ENCODE measurements around the gene ELMO1.
A peak's percentile ranks its signal among the peaks of the same experiment; 100 is the strongest.

Gene ELMO1

GRCh38 chr7:37284805-37285231 is 163.8 kb downstream of the ELMO1 start:
- H2AFZ ChIP-seq (ENCODE audit: low read depth, low read length): no peak overlapping the region
- peaks cover 17% of the 10 kb centered on the region; the same call in 1 of the 2 replicates for H3K79me2 ChIP-seq (ENCODE audit: insufficient read depth, low read length)
- no peaks in the 10 kb centered on the region for H3K9me3 ChIP-seq (ENCODE audit: insufficient read depth, low read length, severe bottlenecking)
- peak; percentile 35 for DNase-seq
- ATAC-seq (ENCODE audit: insufficient read depth, low read depth): peak; percentile 35; the same call in 1 of the 3 replicates
- peaks cover 16% of the 10 kb centered on the region for H3K4me1 ChIP-seq (ENCODE audit: insufficient read depth, low read length)
- no peak overlapping the region for H3K9ac ChIP-seq (ENCODE audit: low read depth, low read length)
- no peak overlapping the region for H3K4me2 ChIP-seq (ENCODE audit: insufficient read depth, low read length)
- no peaks in the 10 kb centered on the region for H3K36me3 ChIP-seq (ENCODE audit: insufficient read depth, low read length)
- no peak overlapping the region for H3K4me3 ChIP-seq (ENCODE audit: low read depth in 1 of 2, low read length in 2 of 2)
- no peaks in the 10 kb centered on the region for H3K27me3 ChIP-seq (ENCODE audit: insufficient read depth, low read length, poor library complexity)
- H4K20me1 ChIP-seq (ENCODE audit: insufficient read depth, low read length): peaks cover 27% of the 10 kb centered on the region; the same call in 1 of the 2 replicates
- TF ChIP-seq CTCF (IDR thresholded peaks at IDR 0.05; ENCODE audit: borderline replicate concordance, extremely low read depth, low read length, poor library complexity, severe bottlenecking) (peak; percentile 83), EZH2 (IDR thresholded peaks at IDR 0.05; ENCODE audit: borderline replicate concordance, low read depth, low read length, severe bottlenecking) (no peak)
- H3K27ac ChIP-seq (ENCODE audit: low read length): no peak overlapping the region

- Histone ChIP-seq H2AFZ (ENCODE audit: low read depth, low read length) (no peak overlapping the region), H3K27ac (ENCODE audit: low read length) (no peak overlapping the region), H4K20me1 (ENCODE audit: insufficient read depth, low read length) (peaks cover 30% of the 10 kb centered on the region; the same call in 1 of the 2 replicates), H3K9me3 (ENCODE audit: insufficient read depth, low read length, severe bottlenecking) (no peaks in the 10 kb centered on the region), H3K4me1 (ENCODE audit: insufficient read depth, low read length) (peaks cover 16% of the 10 kb centered on the region), H3K79me2 (ENCODE audit: insufficient read depth, low read length) (peaks cover 22% of the 10 kb centered on the region), H3K9ac (ENCODE audit: low read depth, low read length) (no peak overlapping the region), H3K36me3 (ENCODE audit: insufficient read depth, low read length) (no peaks in the 10 kb centered on the region), H3K4me2 (ENCODE audit: insufficient read depth, low read length) (no peak overlapping the region), H3K27me3 (ENCODE audit: insufficient read depth, low read length, poor library complexity) (no peaks in the 10 kb centered on the region), H3K4me3 (ENCODE audit: low read depth in 1 of 2, low read length in 2 of 2) (no peak overlapping the region)
- ATAC-seq (ENCODE audit: insufficient read depth, low read depth): no peak
- TF ChIP-seq CTCF (IDR thresholded peaks at IDR 0.05; ENCODE audit: borderline replicate concordance, extremely low read depth, low read length, poor library complexity, severe bottlenecking) (no peak), EZH2 (IDR thresholded peaks at IDR 0.05; ENCODE audit: borderline replicate concordance, low read depth, low read length, severe bottlenecking) (no peak)
- no peak for DNase-seq
Observed at GRCh38 chr7:37284285-37284684, 164.4 kb downstream of the ELMO1 start.

- ATAC-seq (ENCODE audit: insufficient read depth, low read depth): no peak
- Histone ChIP-seq H3K79me2 (ENCODE audit: insufficient read depth, low read length) (peaks cover 22% of the 10 kb centered on the region), H3K4me2 (ENCODE audit: insufficient read depth, low read length) (no peak overlapping the region), H3K9ac (ENCODE audit: low read depth, low read length) (no peak overlapping the region), H4K20me1 (ENCODE audit: insufficient read depth, low read length) (peaks cover 30% of the 10 kb centered on the region; the same call in 1 of the 2 replicates), H2AFZ (ENCODE audit: low read depth, low read length) (no peak overlapping the region), H3K27me3 (ENCODE audit: insufficient read depth, low read length, poor library complexity) (no peaks in the 10 kb centered on the region), H3K9me3 (ENCODE audit: insufficient read depth, low read length, severe bottlenecking) (no peaks in the 10 kb centered on the region), H3K4me1 (ENCODE audit: insufficient read depth, low read length) (peaks cover 16% of the 10 kb centered on the region), H3K27ac (ENCODE audit: low read length) (no peak overlapping the region), H3K36me3 (ENCODE audit: insufficient read depth, low read length) (no peaks in the 10 kb centered on the region), H3K4me3 (ENCODE audit: low read depth in 1 of 2, low read length in 2 of 2) (no peak overlapping the region)
- DNase-seq: no peak
- TF ChIP-seq CTCF (IDR thresholded peaks at IDR 0.05; ENCODE audit: borderline replicate concordance, extremely low read depth, low read length, poor library complexity, severe bottlenecking) (no peak), EZH2 (IDR thresholded peaks at IDR 0.05; ENCODE audit: borderline replicate concordance, low read depth, low read length, severe bottlenecking) (no peak)
Observed at GRCh38 chr7:37283716-37284115, 164.9 kb downstream of the ELMO1 start.

Data from DND-41 (cell line).